ENCODE measurements around the gene MACF1. TPM values are rescaled to one million over a fixed set of nuclear protein-coding genes. Genes with fewer than 3 reads are reported as not detected.

The MACF1 gene
- total and polyA plus RNA-seq, 4 donors, result 69.1 to 966 (median 233) TPM

- Histone ChIP-seq H3K27me3 (ENCODE audit: control insufficient read depth in 3 of 3, insufficient read depth in 3 of 3, low read length in 2 of 3) (no peaks in the 10 kb centered on the region), H3K4me1 (ENCODE audit: control insufficient read depth in 5 of 5, insufficient read depth in 5 of 5, low read length in 5 of 5) (peaks cover 0 to 3% (median 0%) of the 10 kb centered on the region in 5 donors), H3K27ac (ENCODE audit: low read depth in 1 of 2, low read length in 1 of 2) (no peak overlapping the region), H3K9me3 (ENCODE audit: control insufficient read depth in 4 of 4, insufficient read depth in 3 of 4, low read length in 3 of 4) (no peaks in the 10 kb centered on the region), H3K9ac (ENCODE audit: insufficient read depth in 1 of 2, low read length in 2 of 2) (no peak overlapping the region), H3K4me3 (no peak overlapping the region), H3K36me3 (ENCODE audit: control insufficient read depth in 4 of 4, insufficient read depth in 4 of 4, low read length in 4 of 4) (peaks cover 39 to 70% (median 59%) of the 10 kb centered on the region in 4 donors)
- ATAC-seq (ENCODE audit: insufficient read depth, low FRiP score) (no peak), DNase-seq (no peak)
- 94 to 98% methylated on average over 5 of the region's 5 CpGs for WGBS, 2 donors
- TF ChIP-seq CTCF (IDR thresholded peaks at IDR 0.05; ENCODE audit: control extremely low read depth, extremely low read depth), result no peak
These were observed 84.4 kb downstream of the MACF1 start for GRCh38 chr1:39288735-39289465.

DNA sequence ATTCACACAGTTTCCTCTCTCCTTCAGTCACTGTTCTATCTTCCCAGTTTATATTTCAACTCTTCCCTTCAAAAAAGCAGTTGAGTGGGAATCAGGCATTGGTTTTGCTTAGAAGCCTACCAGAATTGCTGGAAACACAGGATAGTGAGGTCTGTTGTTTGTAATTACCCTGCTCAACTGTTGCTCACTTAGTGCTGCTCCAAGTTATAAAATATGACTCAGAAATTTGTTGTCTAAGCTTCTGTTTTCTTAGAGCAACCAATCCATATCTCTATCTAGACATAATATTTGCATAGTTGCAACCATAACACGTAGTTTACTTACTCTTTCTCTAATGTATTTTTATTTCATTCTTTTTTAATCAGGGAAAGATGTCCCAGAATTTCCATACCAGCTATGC is 87.9 kb downstream of the MACF1 start:
- Histone ChIP-seq H3K36me3 (ENCODE audit: control insufficient read depth in 4 of 4, insufficient read depth in 4 of 4, low read length in 4 of 4) (peaks cover 31 to 67% (median 50%) of the 10 kb centered on the region in 4 donors), H3K27ac (ENCODE audit: low read depth in 1 of 2, low read length in 1 of 2) (no peak overlapping the region), H3K4me3 (no peak overlapping the region), H3K9ac (ENCODE audit: insufficient read depth in 1 of 2, low read length in 2 of 2) (no peak overlapping the region), H3K9me3 (ENCODE audit: control insufficient read depth in 4 of 4, insufficient read depth in 3 of 4, low read length in 3 of 4) (peaks cover 0 to 3% (median 0%) of the 10 kb centered on the region in 4 donors), H3K27me3 (ENCODE audit: control insufficient read depth in 3 of 3, insufficient read depth in 3 of 3, low read length in 2 of 3) (no peaks in the 10 kb centered on the region), H3K4me1 (ENCODE audit: control insufficient read depth in 5 of 5, insufficient read depth in 5 of 5, low read length in 5 of 5) (peaks cover 0 to 12% (median 0%) of the 10 kb centered on the region in 5 donors)
- ATAC-seq (ENCODE audit: insufficient read depth, low FRiP score) (no peak), DNase-seq (no peak)
- WGBS, 2 donors, result 91 to 97% methylated on average over 1 of the region's 1 CpG
- no peak for TF ChIP-seq CTCF (IDR thresholded peaks at IDR 0.05; ENCODE audit: control extremely low read depth, extremely low read depth)

- WGBS, 2 donors, result 85 to 87% methylated on average over 3 of the region's 3 CpGs
- Histone ChIP-seq H3K4me3 (no peak overlapping the region), H3K9ac (ENCODE audit: insufficient read depth in 1 of 2, low read length in 2 of 2) (no peak overlapping the region), H3K27me3 (ENCODE audit: control insufficient read depth in 3 of 3, insufficient read depth in 3 of 3, low read length in 2 of 3) (no peaks in the 10 kb centered on the region), H3K4me1 (ENCODE audit: control insufficient read depth in 5 of 5, insufficient read depth in 5 of 5, low read length in 5 of 5) (peaks cover 0 to 12% (median 0%) of the 10 kb centered on the region in 5 donors), H3K9me3 (ENCODE audit: control insufficient read depth in 4 of 4, insufficient read depth in 3 of 4, low read length in 3 of 4) (peaks cover 0 to 3% (median 0%) of the 10 kb centered on the region in 4 donors), H3K27ac (ENCODE audit: low read depth in 1 of 2, low read length in 1 of 2) (peak overlapping the region in 1 of 2 donors; percentile 80), H3K36me3 (ENCODE audit: control insufficient read depth in 4 of 4, insufficient read depth in 4 of 4, low read length in 4 of 4) (peaks cover 29 to 67% (median 42%) of the 10 kb centered on the region in 4 donors)
- DNase-seq, result no peak
- no peak for TF ChIP-seq CTCF (IDR thresholded peaks at IDR 0.05; ENCODE audit: control extremely low read depth, extremely low read depth)
- no peak for ATAC-seq (ENCODE audit: insufficient read depth, low FRiP score)
These were observed 89.0 kb downstream of the MACF1 start for GRCh38 chr1:39293375-39294070.
